GM18861 (cell line): ENCODE data around the gene NCKAP5L.
"Not testable (repeated sequence)": the region's sequence is repeated elsewhere in the genome, so short reads cannot be mapped to it uniquely, and the experiment has no call there.

Experiments used
- ATAC-seq: cut with Tn5 transposase; IDR thresholded peaks from one replicate; pipeline ENCODE4 v1.9.1; 2021; ENCODE audit not compliant: unreplicated experiment

Gene NCKAP5L

GRCh38 chr12:49784756-49785409, 43.3 kb downstream of the NCKAP5L start:
- no peak for ATAC-seq

GRCh38 chr12:49783917-49784676, 44.1 kb downstream of the NCKAP5L start:
- ATAC-seq: no peak

GRCh38 chr12:49780914-49781313, 47.3 kb downstream of the NCKAP5L start:
- ATAC-seq: not testable (repeated sequence)

GRCh38 chr12:49779581-49779980, 48.6 kb downstream of the NCKAP5L start:
- no peak for ATAC-seq

- ATAC-seq: no peak
Observed at GRCh38 chr12:49777800-49778748, 50.1 kb downstream of the NCKAP5L start.

GRCh38 chr12:49777341-49777740, 50.9 kb downstream of the NCKAP5L start:
- no peak for ATAC-seq

GRCh38 chr12:49776858-49777257, 51.4 kb downstream of the NCKAP5L start:
- no peak for ATAC-seq

- ATAC-seq: no peak
Observed at GRCh38 chr12:49776413-49776812, 51.8 kb downstream of the NCKAP5L start.

- ATAC-seq: not testable (repeated sequence)
Observed at GRCh38 chr12:49773102-49773501, 55.1 kb downstream of the NCKAP5L start.

GRCh38 chr12:49767333-49767732, 60.9 kb downstream of the NCKAP5L start:
- no peak for ATAC-seq

- ATAC-seq: no peak
Observed at GRCh38 chr12:49766115-49766455, 62.1 kb downstream of the NCKAP5L start.

- ATAC-seq: no peak
Observed at GRCh38 chr12:49764126-49764525, 64.1 kb downstream of the NCKAP5L start.

- ATAC-seq: no peak
Observed at GRCh38 chr12:49763006-49763591, 65.1 kb downstream of the NCKAP5L start.

- no peak for ATAC-seq
Observed at GRCh38 chr12:49762468-49762847, 65.8 kb downstream of the NCKAP5L start.

GRCh38 chr12:49761677-49762467, 66.3 kb downstream of the NCKAP5L start:
- ATAC-seq: no peak

GRCh38 chr12:49750996-49751393, 77.2 kb downstream of the NCKAP5L start:
- ATAC-seq: no peak

- ATAC-seq: no peak
Observed at GRCh38 chr12:49750027-49750995, 77.9 kb downstream of the NCKAP5L start.

- ATAC-seq: no peak
Observed at GRCh38 chr12:49748800-49749199, 79.4 kb downstream of the NCKAP5L start.

- ATAC-seq: no peak
Observed at GRCh38 chr12:49748306-49748705, 79.9 kb downstream of the NCKAP5L start.
